GM18861 (cell line): ENCODE data around the gene SLC28A1.

Source experiments
- ATAC-seq: cut with Tn5 transposase; IDR thresholded peaks from one replicate; pipeline ENCODE4 v1.9.1; 2021; ENCODE audit not compliant: unreplicated experiment

The SLC28A1 gene

GRCh38 chr15:84881520-84881830 is 3.0 kb upstream of the SLC28A1 start:
- no peak for ATAC-seq

GRCh38 chr15:84883466-84883865 is 996 bp upstream of the SLC28A1 start:
- ATAC-seq = no peak

- no peak for ATAC-seq
These were observed 1.3 kb downstream of the SLC28A1 start for GRCh38 chr15:84885801-84886200.

- ATAC-seq = no peak
These were observed 1.9 kb downstream of the SLC28A1 start for GRCh38 chr15:84886211-84886983.

- no peak for ATAC-seq
These were observed 2.5 kb downstream of the SLC28A1 start for GRCh38 chr15:84886984-84887299.

- no peak for ATAC-seq
These were observed 3.5 kb downstream of the SLC28A1 start for GRCh38 chr15:84887938-84888337.

- no peak for ATAC-seq
These were observed 4.2 kb downstream of the SLC28A1 start for GRCh38 chr15:84888639-84889038.

- no peak for ATAC-seq
These were observed 5.0 kb downstream of the SLC28A1 start for GRCh38 chr15:84889313-84889990.

GRCh38 chr15:84889991-84890669 is 5.7 kb downstream of the SLC28A1 start:
- ATAC-seq = no peak

GRCh38 chr15:84890670-84891162 is 6.3 kb downstream of the SLC28A1 start:
- no peak for ATAC-seq

- no peak for ATAC-seq
These were observed 6.9 kb downstream of the SLC28A1 start for GRCh38 chr15:84891339-84891738.

GRCh38 chr15:84892786-84893307 is 8.4 kb downstream of the SLC28A1 start:
- ATAC-seq = no peak

- no peak for ATAC-seq
These were observed 9.1 kb downstream of the SLC28A1 start for GRCh38 chr15:84893607-84894006.

GRCh38 chr15:84894736-84895425 is 10.4 kb downstream of the SLC28A1 start:
- ATAC-seq = no peak

- ATAC-seq = no peak
These were observed 14.3 kb downstream of the SLC28A1 start for GRCh38 chr15:84898761-84899160.

- no peak for ATAC-seq
These were observed 15.3 kb downstream of the SLC28A1 start for GRCh38 chr15:84899750-84900149.

- no peak for ATAC-seq
These were observed 17.1 kb downstream of the SLC28A1 start for GRCh38 chr15:84901540-84901939.

GRCh38 chr15:84903751-84904150 is 19.3 kb downstream of the SLC28A1 start:
- ATAC-seq = no peak

GRCh38 chr15:84904419-84904818 is 20.0 kb downstream of the SLC28A1 start:
- no peak for ATAC-seq

- no peak for ATAC-seq
These were observed 20.8 kb downstream of the SLC28A1 start for GRCh38 chr15:84905016-84905916.
